ENCODE data around the gene SERPINA12. TPM values are rescaled to one million over a fixed set of nuclear protein-coding genes. Genes with fewer than 3 reads are reported as not detected.
"Not testable (repeated sequence)": the region's sequence is repeated elsewhere in the genome, so short reads cannot be mapped to it uniquely, and the experiment has no call there.

The SERPINA12 gene
- total RNA-seq, 1 donor from 2014 or later, result not detected

DNA sequence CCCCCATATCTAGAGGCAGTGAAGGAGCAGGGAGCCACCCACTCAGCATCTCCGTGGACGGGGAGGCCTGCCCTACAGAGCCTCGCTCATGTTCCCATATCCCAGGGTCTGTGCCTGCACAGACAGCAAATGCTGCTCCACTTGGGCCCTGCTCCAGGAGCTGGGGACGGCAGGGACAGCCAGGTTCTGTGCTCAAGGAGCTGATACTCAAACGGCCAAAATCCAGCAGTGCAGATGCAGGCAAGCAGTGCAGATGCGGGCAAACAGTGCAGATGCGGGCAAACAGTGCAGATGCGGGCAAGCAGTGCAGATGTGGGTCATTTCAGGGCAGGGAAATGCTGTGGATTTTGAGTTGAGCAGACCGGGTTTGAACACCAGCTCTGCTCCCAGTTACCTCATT, 6.2 kb upstream of the SERPINA12 start:
- no peak overlapping the region for H3K9ac ChIP-seq (ENCODE audit: low read length)
- Mint-ChIP-seq H3K27me3 (ENCODE audit: low read depth, unreplicated experiment) (peaks cover 28% of the 10 kb centered on the region), H3K9me3 (ENCODE audit: unreplicated experiment) (no peaks in the 10 kb centered on the region), H3K4me1 (ENCODE audit: low read depth, unreplicated experiment) (peaks cover 7% of the 10 kb centered on the region), H3K27ac (ENCODE audit: unreplicated experiment) (no peak overlapping the region), H3K4me3 (ENCODE audit: unreplicated experiment) (no peak overlapping the region), H3K36me3 (ENCODE audit: low read depth, unreplicated experiment) (no peaks in the 10 kb centered on the region)
- DNase-seq (ENCODE audit: low read depth), result no peak
- peaks cover 5% of the 10 kb centered on the region for H3K9me3 ChIP-seq (ENCODE audit: insufficient read depth, low read depth, low read length)
- no peak overlapping the region for H2AFZ ChIP-seq (ENCODE audit: low read depth, low read length)
- peaks cover 9% of the 10 kb centered on the region for H3K27me3 ChIP-seq (ENCODE audit: insufficient read depth, low read length)
- H3K27ac ChIP-seq (ENCODE audit: low read depth, low read length), result no peak overlapping the region
- H3K4me3 ChIP-seq (ENCODE audit: insufficient read depth, low read depth, low read length), result no peak overlapping the region
- H3K36me3 ChIP-seq (ENCODE audit: insufficient read depth, low read length), result no peaks in the 10 kb centered on the region
- no peaks in the 10 kb centered on the region for H4K20me1 ChIP-seq (ENCODE audit: insufficient read depth, low read length)
- no peak for FAIRE-seq
- H3K4me1 ChIP-seq (ENCODE audit: insufficient read depth, low read length), result no peaks in the 10 kb centered on the region
- H3K79me2 ChIP-seq (ENCODE audit: insufficient read depth, low read length), result no peaks in the 10 kb centered on the region
- TF ChIP-seq, protein P1, sequence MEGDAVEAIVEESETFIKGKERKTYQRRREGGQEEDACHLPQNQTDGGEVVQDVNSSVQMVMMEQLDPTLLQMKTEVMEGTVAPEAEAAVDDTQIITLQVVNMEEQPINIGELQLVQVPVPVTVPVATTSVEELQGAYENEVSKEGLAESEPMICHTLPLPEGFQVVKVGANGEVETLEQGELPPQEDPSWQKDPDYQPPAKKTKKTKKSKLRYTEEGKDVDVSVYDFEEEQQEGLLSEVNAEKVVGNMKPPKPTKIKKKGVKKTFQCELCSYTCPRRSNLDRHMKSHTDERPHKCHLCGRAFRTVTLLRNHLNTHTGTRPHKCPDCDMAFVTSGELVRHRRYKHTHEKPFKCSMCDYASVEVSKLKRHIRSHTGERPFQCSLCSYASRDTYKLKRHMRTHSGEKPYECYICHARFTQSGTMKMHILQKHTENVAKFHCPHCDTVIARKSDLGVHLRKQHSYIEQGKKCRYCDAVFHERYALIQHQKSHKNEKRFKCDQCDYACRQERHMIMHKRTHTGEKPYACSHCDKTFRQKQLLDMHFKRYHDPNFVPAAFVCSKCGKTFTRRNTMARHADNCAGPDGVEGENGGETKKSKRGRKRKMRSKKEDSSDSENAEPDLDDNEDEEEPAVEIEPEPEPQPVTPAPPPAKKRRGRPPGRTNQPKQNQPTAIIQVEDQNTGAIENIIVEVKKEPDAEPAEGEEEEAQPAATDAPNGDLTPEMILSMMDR (IDR thresholded peaks at IDR 0.05; ENCODE audit: insufficient read depth, low read depth, low read length), result no peak
- no peak for TF ChIP-seq EZH2 (IDR thresholded peaks at IDR 0.05; ENCODE audit: insufficient read depth, low read length)
- no peak overlapping the region for H3K4me2 ChIP-seq (ENCODE audit: low read length)

DNA sequence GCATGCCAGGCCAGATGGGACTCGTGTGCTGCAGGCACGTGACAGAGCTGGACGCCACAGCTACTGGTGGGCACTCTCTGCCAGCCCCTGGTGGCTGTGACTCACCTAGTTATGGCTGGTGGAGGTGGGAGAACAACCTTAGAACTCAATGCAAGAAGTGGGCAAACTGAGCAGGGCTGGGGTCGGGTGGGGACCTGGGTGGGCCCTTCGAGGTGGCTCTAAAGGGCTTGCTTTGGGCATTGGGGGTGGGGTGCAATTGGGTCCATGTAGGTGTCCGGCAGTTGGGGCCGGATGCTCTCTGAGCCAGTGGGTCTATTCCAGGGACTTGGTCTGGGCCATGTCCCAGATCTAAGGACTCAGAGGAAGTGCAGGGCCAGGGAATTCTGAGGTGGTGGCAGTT, 5.1 kb upstream of the SERPINA12 start:
- peaks cover 9% of the 10 kb centered on the region for H3K27me3 ChIP-seq (ENCODE audit: insufficient read depth, low read length)
- no peaks in the 10 kb centered on the region for H3K36me3 Mint-ChIP-seq (ENCODE audit: low read depth, unreplicated experiment)
- TF ChIP-seq, protein P1 (IDR thresholded peaks at IDR 0.05; ENCODE audit: insufficient read depth, low read depth, low read length), result no peak
- no peak for TF ChIP-seq EZH2 (IDR thresholded peaks at IDR 0.05; ENCODE audit: insufficient read depth, low read length)
- no peak for FAIRE-seq
- H2AFZ ChIP-seq (ENCODE audit: low read depth, low read length), result no peak overlapping the region
- H3K9me3 Mint-ChIP-seq (ENCODE audit: unreplicated experiment), result no peaks in the 10 kb centered on the region
- H3K27ac Mint-ChIP-seq (ENCODE audit: unreplicated experiment), result no peak overlapping the region
- no peaks in the 10 kb centered on the region for H3K9me3 ChIP-seq (ENCODE audit: insufficient read depth, low read depth, low read length)
- H3K27me3 Mint-ChIP-seq (ENCODE audit: low read depth, unreplicated experiment), result peaks cover 29% of the 10 kb centered on the region
- H3K79me2 ChIP-seq (ENCODE audit: insufficient read depth, low read length), result no peaks in the 10 kb centered on the region
- no peak overlapping the region for H3K4me2 ChIP-seq (ENCODE audit: low read length)
- no peak overlapping the region for H3K9ac ChIP-seq (ENCODE audit: low read length)
- peak overlapping the region; percentile 64 for H3K4me3 Mint-ChIP-seq (ENCODE audit: unreplicated experiment)
- no peaks in the 10 kb centered on the region for H3K4me1 ChIP-seq (ENCODE audit: insufficient read depth, low read length)
- H3K27ac ChIP-seq (ENCODE audit: low read depth, low read length), result no peak overlapping the region
- H3K36me3 ChIP-seq (ENCODE audit: insufficient read depth, low read length), result no peaks in the 10 kb centered on the region
- H3K4me1 Mint-ChIP-seq (ENCODE audit: low read depth, unreplicated experiment), result peaks cover 7% of the 10 kb centered on the region
- H3K4me3 ChIP-seq (ENCODE audit: insufficient read depth, low read depth, low read length), result no peak overlapping the region
- DNase-seq (ENCODE audit: low read depth), result no peak
- H4K20me1 ChIP-seq (ENCODE audit: insufficient read depth, low read length), result no peaks in the 10 kb centered on the region

DNA sequence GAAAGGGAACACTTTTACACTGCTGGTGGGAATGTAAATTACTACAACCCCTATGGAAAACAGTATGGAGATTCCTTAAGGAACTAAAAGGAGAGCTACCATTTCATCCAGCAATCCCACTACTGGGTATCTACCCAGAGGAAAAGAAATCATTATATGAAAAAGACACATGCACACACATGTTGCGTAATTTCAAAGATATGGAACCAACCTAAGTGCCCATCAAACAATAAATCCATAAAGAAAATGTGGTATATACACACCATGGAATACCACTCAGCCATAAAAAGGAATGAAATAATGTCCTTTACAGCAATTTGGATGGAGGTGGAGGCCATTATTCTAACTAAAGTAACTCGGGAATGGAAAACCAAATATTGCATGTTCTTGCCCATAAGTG, 1.2 kb upstream of the SERPINA12 start:
- H3K4me2 ChIP-seq (ENCODE audit: low read length); H3K27ac ChIP-seq (ENCODE audit: low read depth, low read length); DNase-seq (ENCODE audit: low read depth); FAIRE-seq; H3K4me1 ChIP-seq (ENCODE audit: insufficient read depth, low read length); H3K9me3 ChIP-seq (ENCODE audit: insufficient read depth, low read depth, low read length); H3K4me3 ChIP-seq (ENCODE audit: insufficient read depth, low read depth, low read length); H3K36me3 Mint-ChIP-seq (ENCODE audit: low read depth, unreplicated experiment); H4K20me1 ChIP-seq (ENCODE audit: insufficient read depth, low read length); H3K27me3 ChIP-seq (ENCODE audit: insufficient read depth, low read length); H2AFZ ChIP-seq (ENCODE audit: low read depth, low read length); H3K9me3 Mint-ChIP-seq (ENCODE audit: unreplicated experiment); H3K9ac ChIP-seq (ENCODE audit: low read length); H3K4me1 Mint-ChIP-seq (ENCODE audit: low read depth, unreplicated experiment); H3K36me3 ChIP-seq (ENCODE audit: insufficient read depth, low read length); H3K4me3 Mint-ChIP-seq (ENCODE audit: unreplicated experiment); H3K79me2 ChIP-seq (ENCODE audit: insufficient read depth, low read length); H3K27ac Mint-ChIP-seq (ENCODE audit: unreplicated experiment): not testable (repeated sequence)
- peaks cover 24% of the 10 kb centered on the region for H3K27me3 Mint-ChIP-seq (ENCODE audit: low read depth, unreplicated experiment)
